CD1c-positive myeloid dendritic cell (primary cell): Measurements from ENCODE around the gene ANKRD26.

Experiments
- DNase-seq: peaks from one replicate; pipeline ENCODE4 v3.0.0-alpha.2; 2016; ENCODE audit errors: extremely low spot score

Gene ANKRD26

DNA sequence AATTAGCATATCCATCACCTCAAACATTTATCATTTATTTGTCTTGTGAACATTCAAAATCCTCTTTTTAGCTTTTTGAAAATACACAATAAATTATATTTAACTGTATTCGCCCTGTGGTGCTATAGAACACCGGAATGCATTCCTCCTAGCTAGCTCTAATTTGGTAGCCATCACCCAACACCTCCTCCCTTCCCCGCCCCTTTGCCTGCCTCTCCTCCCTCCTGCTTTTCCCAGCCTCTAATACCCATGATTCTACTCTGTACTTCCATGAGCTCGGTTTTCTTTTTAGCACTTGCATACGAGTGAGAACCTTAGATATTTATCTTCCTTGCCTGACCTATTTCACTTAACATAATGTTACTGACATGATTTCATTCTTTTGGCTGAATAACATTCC is 80.1 kb downstream of the ANKRD26 start:
- no peak for DNase-seq

DNA sequence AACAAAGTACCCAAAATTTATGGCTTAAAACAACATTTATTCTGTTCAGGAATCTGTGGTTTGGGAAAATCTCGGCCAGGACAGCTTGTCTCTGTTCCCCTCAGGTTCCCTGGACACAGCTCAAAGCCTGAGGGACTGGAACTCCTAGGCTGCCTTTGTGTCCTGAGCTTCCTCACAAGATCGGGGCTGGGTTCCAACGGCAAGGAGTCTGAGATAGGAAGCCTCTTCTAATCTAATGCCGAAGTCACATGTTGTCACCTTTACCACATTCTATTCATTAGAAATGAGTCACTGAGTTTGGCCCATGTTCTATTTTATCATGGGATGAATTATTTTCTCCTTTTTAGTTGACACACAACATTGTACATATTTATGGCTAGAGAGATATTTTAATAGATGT is 80.5 kb downstream of the ANKRD26 start:
- DNase-seq: no peak

DNA sequence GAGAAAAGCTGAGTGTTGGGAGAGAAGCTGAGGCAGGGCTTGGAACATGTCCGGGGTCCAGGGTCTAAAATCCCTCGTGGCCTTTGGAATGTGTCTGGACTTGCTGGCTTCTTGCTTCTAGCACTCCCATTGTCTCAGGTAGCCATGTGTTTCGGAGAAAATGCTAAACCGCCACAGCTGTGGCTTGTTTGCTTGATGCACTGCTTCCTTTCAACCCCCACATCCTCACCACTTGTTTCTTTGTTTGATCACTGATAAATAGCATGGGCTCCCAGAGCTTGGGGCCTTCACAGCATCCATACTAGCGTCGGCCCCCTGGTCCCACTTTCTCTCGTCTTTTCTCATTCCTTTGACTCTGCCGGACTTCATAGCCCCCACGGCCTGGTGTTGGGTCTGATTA is 102.7 kb downstream of the ANKRD26 start:
- no peak for DNase-seq

DNA sequence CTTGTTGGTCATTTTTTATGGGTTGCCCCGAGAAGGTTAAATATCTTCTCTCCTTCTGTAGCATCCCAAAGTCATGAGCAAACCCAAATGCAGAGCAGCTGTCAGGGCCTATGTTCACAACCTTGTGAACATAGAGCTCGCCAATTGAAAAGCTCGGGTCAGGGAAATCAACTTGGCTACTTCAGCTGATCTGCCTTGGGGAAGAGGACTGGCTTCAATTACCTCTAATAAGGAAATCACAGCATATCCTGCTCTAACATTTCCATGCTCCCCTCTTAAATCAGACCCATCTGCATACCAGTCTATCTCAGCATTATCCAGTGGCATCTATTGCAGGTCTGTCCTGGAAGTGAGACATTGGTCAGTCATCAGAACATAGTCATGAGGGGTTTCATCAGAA is 105.6 kb downstream of the ANKRD26 start:
- no peak for DNase-seq

DNA sequence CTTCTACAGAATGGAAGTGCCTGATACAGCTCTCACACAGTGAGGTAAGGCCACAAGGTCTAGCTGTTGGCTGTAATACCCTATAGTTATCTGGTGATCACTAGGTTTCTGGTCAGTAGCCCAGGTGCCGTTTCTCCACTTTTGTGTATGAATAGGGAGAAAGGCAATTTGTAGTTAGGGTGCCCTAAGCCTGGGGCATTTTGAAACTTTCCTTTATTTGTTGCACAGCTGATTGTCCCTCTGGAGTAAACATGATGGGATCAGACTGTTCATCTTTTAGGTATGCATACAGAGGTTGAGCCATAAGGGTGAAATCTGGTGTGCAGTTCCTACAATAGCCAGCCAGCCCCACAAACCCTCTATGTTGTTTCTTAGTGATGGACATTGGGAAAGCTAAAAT is 112.4 kb downstream of the ANKRD26 start:
- no peak for DNase-seq

DNA sequence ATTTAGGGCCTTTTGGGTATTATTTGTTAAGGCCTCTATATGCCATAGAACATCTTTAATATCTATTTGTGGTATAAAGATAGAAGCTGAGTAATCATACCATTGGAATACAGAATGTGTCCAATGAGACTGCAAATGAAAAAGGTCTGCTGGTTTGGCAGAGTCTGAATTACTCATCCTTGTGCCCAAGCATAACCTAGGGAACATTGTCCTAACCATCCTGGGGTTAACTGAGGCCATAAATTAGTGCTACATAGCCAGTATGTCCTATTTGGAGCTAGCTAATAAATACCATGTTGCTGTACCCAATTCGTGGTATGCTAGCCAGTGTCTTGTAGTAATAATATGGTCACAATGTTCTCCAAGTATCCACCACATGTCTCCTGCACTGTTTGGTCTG is 117.1 kb downstream of the ANKRD26 start:
- DNase-seq: no peak

DNA sequence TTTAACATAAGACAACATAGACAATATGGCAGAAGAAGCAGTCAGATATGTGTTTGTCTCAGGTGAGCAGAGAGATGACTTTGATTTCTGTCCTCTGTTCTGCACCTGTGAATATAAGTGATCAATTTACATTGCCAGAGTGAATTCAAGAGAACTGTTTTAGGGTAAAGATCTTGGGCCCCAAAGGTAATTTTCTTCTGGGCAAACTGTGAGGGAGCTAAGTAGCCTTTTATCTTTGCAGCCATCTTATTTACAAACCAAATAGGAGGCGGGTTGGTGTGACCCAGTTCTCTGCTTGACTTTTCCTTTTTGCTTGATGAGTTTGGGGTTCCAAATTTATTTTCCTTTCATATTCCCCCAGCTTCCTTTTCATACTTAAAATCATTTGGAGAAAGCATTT is 118.2 kb downstream of the ANKRD26 start:
- no peak for DNase-seq

DNA sequence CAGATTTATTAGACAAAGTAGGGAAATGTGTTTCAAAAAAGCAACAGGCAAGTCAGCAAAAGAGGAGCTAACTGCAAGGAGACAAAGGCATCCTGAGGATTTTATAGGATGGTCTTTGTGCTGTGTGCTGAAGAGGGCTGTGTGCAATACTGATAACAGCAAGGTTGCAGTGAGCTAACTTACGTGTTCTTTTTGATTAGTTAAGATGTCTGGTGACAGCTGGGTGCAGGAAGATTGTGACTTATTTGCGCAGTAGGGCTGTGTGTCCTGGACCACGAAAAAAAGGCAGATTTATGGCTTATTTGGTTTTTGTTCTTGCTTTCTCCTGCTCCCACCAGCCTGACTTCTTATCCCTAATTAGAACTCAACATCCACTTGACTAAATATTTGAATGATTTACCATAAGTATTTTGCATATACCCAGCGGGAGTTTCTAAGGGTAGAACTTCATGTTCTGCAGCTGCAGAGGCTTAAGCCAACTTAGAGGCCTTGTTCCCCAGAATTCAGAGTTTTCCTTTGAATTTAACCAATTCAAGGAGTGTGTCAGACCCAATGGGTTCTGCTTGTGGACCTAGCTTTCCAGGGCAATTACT is 119.0 kb downstream of the ANKRD26 start:
- no peak for DNase-seq

DNA sequence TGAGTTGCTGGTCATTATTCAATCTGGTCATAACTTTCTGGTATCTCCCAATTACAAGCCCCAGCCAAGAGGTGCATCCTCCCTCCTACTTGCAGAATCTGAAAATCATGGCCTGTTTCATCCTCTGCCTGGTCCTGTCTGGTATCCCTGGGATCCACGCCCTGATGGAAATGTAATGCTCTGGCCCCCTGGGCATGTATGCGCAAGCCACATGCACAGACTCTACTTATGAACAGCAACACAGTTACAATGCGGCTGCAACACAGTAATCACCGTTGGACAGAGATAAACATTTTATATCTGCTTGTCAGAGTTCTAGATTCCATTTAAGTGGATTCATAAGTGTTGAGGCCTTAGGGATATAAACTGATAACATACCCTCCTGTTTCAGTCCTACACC is 121.8 kb downstream of the ANKRD26 start:
- DNase-seq: no peak

DNA sequence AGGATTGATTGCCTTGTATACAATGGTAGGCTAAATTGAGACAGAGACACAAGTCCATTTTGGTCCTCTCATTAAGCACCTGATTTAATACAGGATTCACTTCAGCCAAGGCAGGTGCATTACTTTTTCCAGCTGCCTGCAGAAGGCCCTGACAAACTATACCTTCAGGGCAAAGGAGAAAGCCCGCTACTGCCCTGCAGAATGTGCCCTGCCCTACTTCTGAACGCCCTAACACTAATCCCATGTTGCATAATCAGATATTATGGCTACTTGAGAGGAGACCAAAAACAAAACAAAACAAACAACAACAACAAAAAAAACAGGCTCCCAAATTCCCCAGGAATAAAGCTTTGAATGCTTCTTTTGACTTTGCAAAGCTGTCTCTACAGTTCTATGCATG is 122.7 kb downstream of the ANKRD26 start:
- no peak for DNase-seq

DNA sequence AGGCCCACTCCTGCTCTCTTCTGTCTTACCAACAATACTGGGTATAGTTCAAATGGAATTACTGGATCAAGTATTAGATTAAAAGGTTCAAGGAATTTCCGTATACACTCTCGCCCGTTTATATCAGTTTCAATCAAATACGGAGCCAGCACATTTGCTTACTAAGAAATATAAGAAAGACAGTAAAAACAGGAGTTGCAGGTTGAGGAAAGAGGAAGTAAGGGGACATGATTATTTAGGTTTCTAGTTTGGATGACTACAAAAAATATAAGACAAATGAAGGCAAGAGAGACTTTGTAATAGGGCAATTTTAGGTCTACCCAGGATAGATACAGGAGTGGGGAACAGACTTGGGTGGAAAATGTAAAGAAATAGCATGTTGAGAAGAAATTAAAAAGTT is 129.6 kb downstream of the ANKRD26 start:
- no peak for DNase-seq

DNA sequence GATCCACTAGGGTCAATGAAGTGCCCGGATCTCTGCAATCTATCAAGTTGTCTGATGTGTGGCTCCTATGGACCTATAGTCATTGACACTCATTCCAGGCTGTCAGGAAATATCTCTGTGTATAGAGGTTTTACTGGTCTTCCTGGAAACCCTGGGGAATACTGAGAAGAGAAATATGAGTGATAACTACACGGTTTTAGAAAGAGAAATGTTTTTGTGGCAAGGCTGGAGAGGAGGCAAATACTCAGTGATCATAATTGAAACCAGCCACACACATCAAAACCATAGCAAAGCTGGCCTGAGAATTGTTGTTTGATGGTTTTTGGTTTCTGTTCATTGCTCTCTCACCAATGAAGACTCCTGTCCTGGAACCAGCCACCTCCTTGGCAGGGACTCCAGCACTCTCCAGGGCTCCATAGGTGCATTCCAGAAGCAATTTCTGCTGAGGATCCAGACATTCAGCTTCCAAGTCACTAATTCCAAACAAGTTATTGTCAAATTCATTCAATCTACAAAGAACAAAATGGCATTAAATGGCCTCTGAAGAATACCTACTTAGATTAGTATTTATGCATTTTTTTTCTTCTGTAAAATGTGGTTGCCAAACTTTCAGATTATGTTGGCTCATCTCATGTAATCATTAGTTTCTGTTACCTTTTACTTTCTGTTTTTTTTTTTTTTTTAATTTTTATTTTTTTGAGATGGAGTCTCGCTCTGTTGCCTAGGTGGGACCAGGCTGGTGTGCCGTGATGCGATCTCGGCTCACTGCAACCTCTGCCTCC is 131.0 kb downstream of the ANKRD26 start:
- DNase-seq: no peak

DNA sequence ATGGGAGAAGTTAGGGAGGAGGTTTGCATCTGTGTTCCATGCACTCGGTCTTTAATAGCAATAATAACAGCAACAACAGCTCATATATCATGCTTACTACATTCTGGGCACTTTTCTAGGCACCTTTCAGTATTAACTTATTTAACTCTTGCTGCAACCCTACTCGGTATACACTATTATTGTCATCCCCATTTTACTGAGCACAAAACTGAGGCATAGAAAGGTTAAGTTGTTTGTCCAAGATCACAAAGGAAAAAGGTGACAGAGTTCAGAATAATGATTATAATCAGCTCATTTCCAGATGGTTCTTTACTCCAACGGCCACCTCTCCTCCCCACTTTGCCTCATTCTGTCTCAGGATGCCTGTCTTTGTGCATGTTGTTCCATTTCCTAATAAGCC is 137.5 kb downstream of the ANKRD26 start:
- no peak for DNase-seq

DNA sequence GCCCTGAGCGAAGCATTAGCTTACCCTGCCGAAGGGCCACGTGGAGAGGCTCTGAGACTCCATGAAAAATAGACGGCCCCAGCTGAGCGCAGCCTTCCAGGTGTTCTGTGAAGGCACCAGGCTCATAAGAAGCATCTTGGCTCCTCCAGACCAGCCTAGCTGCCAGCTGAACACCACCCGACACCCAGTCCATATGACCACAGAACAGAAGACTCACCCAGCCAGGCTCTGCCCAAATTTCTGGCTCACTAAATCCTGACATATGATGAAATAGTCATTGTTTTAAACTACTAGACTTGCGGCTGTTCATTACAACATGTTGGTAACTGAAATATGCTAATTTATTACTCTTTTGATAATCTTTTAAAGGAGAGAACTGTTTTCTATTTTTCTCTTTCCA is 140.0 kb downstream of the ANKRD26 start:
- no peak for DNase-seq

DNA sequence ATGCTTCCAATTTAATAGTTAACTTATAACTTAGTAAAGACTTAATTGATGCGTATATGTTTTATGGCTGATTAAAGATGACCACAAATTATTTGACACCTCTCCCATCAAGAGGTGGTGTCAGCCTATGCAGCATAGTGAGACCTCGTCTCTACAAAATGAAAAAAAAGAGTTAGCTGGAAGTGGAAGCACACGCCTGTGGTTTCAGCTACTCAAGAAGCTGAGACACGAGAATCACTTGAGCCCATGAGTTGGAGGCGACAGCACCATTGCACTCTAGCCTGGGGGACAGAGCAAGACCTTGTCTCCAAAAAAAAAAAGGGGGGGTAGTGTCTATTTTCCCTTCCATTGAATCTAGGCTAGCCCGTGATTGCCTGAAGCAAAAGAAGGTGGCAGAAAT is 140.5 kb downstream of the ANKRD26 start:
- no peak for DNase-seq
